Mesendoderm (in vitro differentiated cells): ENCODE measurements around the gene CUEDC1.

Source experiments
- DNase-seq: peaks from one replicate; pipeline ENCODE4 v3.0.0; 2013
- H2AK5ac ChIP-seq: 2 replicates; pipeline ENCODE4 v1.6.1; 2013; ENCODE audit warnings: low read length, inconsistent platforms
- H2BK120ac ChIP-seq: 2 replicates; pipeline ENCODE4 v1.6.1; 2013; ENCODE audit warnings: low read depth, mild to moderate bottlenecking, low read length, moderate library complexity, mixed read lengths
- H2BK15ac ChIP-seq: replicated peaks from 2 replicates; pipeline ENCODE4 v1.6.1; 2013; ENCODE audit warnings: low read depth, mild to moderate bottlenecking, moderate library complexity
- H2BK5ac ChIP-seq: 2 replicates; pipeline ENCODE4 v1.6.1; 2013; ENCODE audit warnings: low read length, inconsistent platforms
- H3K18ac ChIP-seq: 2 replicates; pipeline ENCODE4 v1.6.1; 2013; ENCODE audit warnings: mild to moderate bottlenecking, low read length, mixed read lengths
- H3K23ac ChIP-seq: one replicate; pipeline ENCODE4 v1.6.1; 2013; ENCODE audit warnings: low read length
- H3K27ac ChIP-seq: 2 replicates; pipeline ENCODE4 v1.5.1; 2013; ENCODE audit warnings: low read depth, mild to moderate bottlenecking, inconsistent platforms, low read length, moderate library complexity
- H3K27me3 ChIP-seq: 2 replicates; pipeline ENCODE4 v1.6.1; 2013; ENCODE audit warnings: low read length, control low read depth, mild to moderate bottlenecking, inconsistent platforms; ENCODE audit not compliant: insufficient read depth, poor library complexity
- H3K36me3 ChIP-seq: 2 replicates; pipeline ENCODE4 v1.6.1; 2013; ENCODE audit warnings: low read length, inconsistent platforms; ENCODE audit not compliant: control insufficient read depth, insufficient read depth
- H3K4ac ChIP-seq: one replicate; pipeline ENCODE4 v1.6.1; 2013; ENCODE audit warnings: low read depth, mild to moderate bottlenecking, low read length, moderate library complexity
- H3K4me1 ChIP-seq: 2 replicates; pipeline ENCODE4 v1.6.1; 2013; ENCODE audit warnings: low read depth, low read length, inconsistent platforms; ENCODE audit not compliant: control insufficient read depth
- H3K4me2 ChIP-seq: 2 replicates; pipeline ENCODE4 v1.6.1; 2013; ENCODE audit warnings: low read length
- H3K4me3 ChIP-seq: 2 replicates; pipeline ENCODE4 v1.5.1; 2013; ENCODE audit warnings: mild to moderate bottlenecking, low read length
- H3K56ac ChIP-seq: one replicate; pipeline ENCODE4 v1.6.1; 2013; ENCODE audit warnings: low read length
- H3K79me1 ChIP-seq: 2 replicates; pipeline ENCODE4 v1.6.1; 2013; ENCODE audit warnings: low read length, inconsistent platforms
- H3K79me2 ChIP-seq: 2 replicates; pipeline ENCODE4 v1.6.1; 2013; ENCODE audit warnings: mild to moderate bottlenecking, low read length; ENCODE audit not compliant: control insufficient read depth, insufficient read depth
- H3K9ac ChIP-seq: 2 replicates; pipeline ENCODE4 v1.6.1; 2013; ENCODE audit warnings: low read length, inconsistent platforms
- H4K5ac ChIP-seq: one replicate; pipeline ENCODE4 v1.6.1; 2013; ENCODE audit warnings: low read length
- H4K8ac ChIP-seq: one replicate; pipeline ENCODE4 v1.6.1; 2013; ENCODE audit warnings: low read depth, mild to moderate bottlenecking, control low read depth, low read length, moderate library complexity
- WGBS: extraction: QIAGEN DNeasy Blood & Tissue Kit; methylation state at CpG from one replicate; pipeline ENCODE4 v1.1.7; 2013; ENCODE audit warnings: low lambda C conversion rate, missing lambda C conversion rate; ENCODE audit not compliant: insufficient coverage; ENCODE audit errors: extremely low coverage; 5-methylcytosine and 5-hydroxymethylcytosine counted together

The CUEDC1 gene

GRCh38 chr17:57892820-57893595 lies 62.2 kb downstream of the CUEDC1 start:
- H2BK15ac ChIP-seq = no peak overlapping the region
- H2BK120ac ChIP-seq = peak overlapping the region; percentile 23
- H3K4ac ChIP-seq = peak overlapping the region; percentile 85
- H3K18ac ChIP-seq = peak overlapping the region; percentile 55
- WGBS = no CpG with 5 or more reads among the region's 16 CpGs
- H4K5ac ChIP-seq = no peak overlapping the region
- no peak overlapping the region for H2AK5ac ChIP-seq
- H3K4me2 ChIP-seq = no peak overlapping the region
- H3K27me3 ChIP-seq = no peaks in the 10 kb centered on the region
- no peak overlapping the region for H4K8ac ChIP-seq
- peak overlapping the region; percentile 57 for H3K56ac ChIP-seq
- no peaks in the 10 kb centered on the region for H3K36me3 ChIP-seq
- peak overlapping the region; percentile 85 for H3K27ac ChIP-seq
- peak overlapping the region; percentile 58 for H2BK5ac ChIP-seq
- no peaks in the 10 kb centered on the region for H3K79me2 ChIP-seq
- H3K4me1 ChIP-seq = peaks cover 5% of the 10 kb centered on the region
- no peak overlapping the region for H3K23ac ChIP-seq
- peaks cover 5% of the 10 kb centered on the region for H3K79me1 ChIP-seq
- H3K4me3 ChIP-seq = no peak overlapping the region
- peak overlapping the region; percentile 31 for H3K9ac ChIP-seq
- peak; percentile 96 for DNase-seq

- Histone ChIP-seq H2BK5ac (peak overlapping the region; percentile 58), H3K4me3 (no peak overlapping the region), H4K5ac (no peak overlapping the region), H2BK15ac (no peak overlapping the region), H2BK120ac (no peak overlapping the region), H3K9ac (peak overlapping the region; percentile 31), H3K56ac (peak overlapping the region; percentile 57), H3K27ac (peak overlapping the region; percentile 85), H3K4ac (no peak overlapping the region), H3K23ac (no peak overlapping the region), H3K79me1 (peaks cover 5% of the 10 kb centered on the region), H3K79me2 (no peaks in the 10 kb centered on the region), H3K4me1 (peaks cover 5% of the 10 kb centered on the region), H3K4me2 (no peak overlapping the region), H3K18ac (peak overlapping the region; percentile 55), H3K36me3 (no peaks in the 10 kb centered on the region), H4K8ac (no peak overlapping the region), H2AK5ac (peak overlapping the region; percentile 21), H3K27me3 (no peaks in the 10 kb centered on the region)
- peak; percentile 97 for DNase-seq
- no CpG with 5 or more reads among the region's 6 CpGs for WGBS
These were observed 62.9 kb downstream of the CUEDC1 start for GRCh38 chr17:57892146-57892819.

GRCh38 chr17:57890857-57891232 lies 64.4 kb downstream of the CUEDC1 start:
- Histone ChIP-seq H2BK120ac (no peak overlapping the region), H3K79me2 (no peaks in the 10 kb centered on the region), H3K9ac (no peak overlapping the region), H3K36me3 (no peaks in the 10 kb centered on the region), H3K4me3 (no peak overlapping the region), H3K56ac (peak overlapping the region; percentile 37), H3K79me1 (peaks cover 5% of the 10 kb centered on the region), H3K18ac (no peak overlapping the region), H2AK5ac (peak overlapping the region; percentile 73), H3K4ac (no peak overlapping the region), H3K4me2 (no peak overlapping the region), H3K23ac (no peak overlapping the region), H3K27me3 (no peaks in the 10 kb centered on the region), H4K8ac (no peak overlapping the region), H3K4me1 (peaks cover 5% of the 10 kb centered on the region), H2BK5ac (no peak overlapping the region), H4K5ac (no peak overlapping the region), H2BK15ac (no peak overlapping the region), H3K27ac (no peak overlapping the region)
- no peak for DNase-seq
- no CpG with 5 or more reads among the region's 4 CpGs for WGBS

DNA sequence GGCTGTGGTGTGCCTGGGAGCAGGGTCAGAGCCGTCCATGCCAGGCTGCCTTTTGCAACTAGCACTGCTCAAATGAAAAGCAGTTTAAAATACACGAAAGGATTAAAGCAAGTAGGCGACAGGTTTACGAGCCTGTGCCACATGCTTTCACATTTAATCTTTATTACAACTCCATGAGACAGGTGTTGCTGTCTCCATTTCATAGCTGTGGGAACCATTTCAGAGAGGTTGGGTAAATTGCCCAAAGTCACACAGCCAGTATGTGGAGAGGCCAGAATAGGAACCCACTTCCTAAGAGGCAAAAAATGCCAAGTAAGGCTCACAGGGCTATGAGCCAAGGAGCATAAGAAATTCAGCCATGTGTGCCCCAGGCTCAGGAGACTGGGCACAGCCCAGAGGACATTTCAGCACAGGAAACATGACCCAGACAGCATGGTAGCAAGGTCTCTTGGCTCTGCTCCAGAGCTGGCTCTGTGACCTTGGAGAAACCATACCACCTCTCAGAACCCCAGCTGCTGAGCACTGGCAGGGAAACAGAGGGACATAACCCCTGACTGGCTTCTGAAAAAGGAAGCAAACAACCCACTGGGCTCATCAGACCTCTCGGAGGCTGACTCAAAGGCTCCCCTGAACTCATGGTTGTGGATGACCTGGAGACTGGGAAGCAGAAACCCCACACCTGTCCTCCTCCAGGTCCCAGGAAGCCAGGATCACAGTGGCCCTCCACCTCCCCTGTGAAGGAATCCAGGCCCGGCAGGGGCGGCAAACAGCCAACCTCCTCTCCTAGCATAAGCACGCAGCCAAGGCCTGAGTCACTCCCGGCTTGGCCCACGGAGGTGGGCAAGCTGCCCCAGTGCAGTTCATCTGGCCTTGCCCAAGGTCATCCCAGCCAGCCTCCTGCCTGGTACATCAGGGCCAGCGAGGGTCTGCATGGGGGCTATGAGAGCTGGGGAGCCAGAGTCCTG lies 65.0 kb downstream of the CUEDC1 start:
- H3K23ac ChIP-seq = no peak overlapping the region
- H3K27ac ChIP-seq = no peak overlapping the region
- no peaks in the 10 kb centered on the region for H3K27me3 ChIP-seq
- no peak overlapping the region for H3K4me3 ChIP-seq
- no peak for DNase-seq
- peak overlapping the region; percentile 37 for H3K56ac ChIP-seq
- H4K8ac ChIP-seq = no peak overlapping the region
- H2BK5ac ChIP-seq = no peak overlapping the region
- H2AK5ac ChIP-seq = no peak overlapping the region
- no CpG with 5 or more reads among the region's 11 CpGs for WGBS
- H3K9ac ChIP-seq = no peak overlapping the region
- H3K4me1 ChIP-seq = peaks cover 5% of the 10 kb centered on the region
- H3K36me3 ChIP-seq = no peaks in the 10 kb centered on the region
- H3K18ac ChIP-seq = no peak overlapping the region
- no peak overlapping the region for H2BK15ac ChIP-seq
- H3K79me1 ChIP-seq = peaks cover 5% of the 10 kb centered on the region
- H3K4ac ChIP-seq = no peak overlapping the region
- no peaks in the 10 kb centered on the region for H3K79me2 ChIP-seq
- H3K4me2 ChIP-seq = no peak overlapping the region
- H2BK120ac ChIP-seq = no peak overlapping the region
- H4K5ac ChIP-seq = no peak overlapping the region

GRCh38 chr17:57889252-57889651 lies 66.0 kb downstream of the CUEDC1 start:
- H2BK5ac ChIP-seq = no peak overlapping the region
- no peak overlapping the region for H3K9ac ChIP-seq
- no peak overlapping the region for H3K23ac ChIP-seq
- no peak overlapping the region for H3K4ac ChIP-seq
- no peak overlapping the region for H3K27ac ChIP-seq
- H3K79me2 ChIP-seq = no peaks in the 10 kb centered on the region
- H3K36me3 ChIP-seq = no peaks in the 10 kb centered on the region
- DNase-seq = no peak
- WGBS = no CpG with 5 or more reads among the region's 2 CpGs
- no peak overlapping the region for H2AK5ac ChIP-seq
- no peak overlapping the region for H3K4me3 ChIP-seq
- H2BK15ac ChIP-seq = no peak overlapping the region
- no peaks in the 10 kb centered on the region for H3K27me3 ChIP-seq
- no peak overlapping the region for H4K8ac ChIP-seq
- no peak overlapping the region for H2BK120ac ChIP-seq
- H3K56ac ChIP-seq = no peak overlapping the region
- no peak overlapping the region for H3K4me2 ChIP-seq
- H3K79me1 ChIP-seq = peaks cover 5% of the 10 kb centered on the region
- peaks cover 5% of the 10 kb centered on the region for H3K4me1 ChIP-seq
- H4K5ac ChIP-seq = no peak overlapping the region
- no peak overlapping the region for H3K18ac ChIP-seq
